Type B pancreatic cell (in vitro differentiated cells): ENCODE results near the gene RNF175. TPM values are rescaled to one million over a fixed set of nuclear protein-coding genes. Genes with fewer than 3 reads are reported as not detected.

ENCODE experiments used
- DNase-seq: peaks from one replicate; pipeline ENCODE4 v3.0.0; 2021; ENCODE audit warnings: mixed read lengths; ENCODE audit not compliant: unreplicated experiment; ENCODE audit errors: extremely low spot score
- H3K27ac Mint-ChIP-seq: 2 replicates; pipeline ENCODE4 v1.8.0; 2021; ENCODE audit warnings: mild to moderate bottlenecking, mixed read lengths
- H3K27me3 Mint-ChIP-seq: 2 replicates; pipeline ENCODE4 v1.8.0; 2021; ENCODE audit warnings: mixed read lengths
- H3K36me3 Mint-ChIP-seq: 2 replicates; pipeline ENCODE4 v1.8.0; 2021; ENCODE audit warnings: mixed read lengths
- H3K4me1 Mint-ChIP-seq: one replicate; pipeline ENCODE4 v1.8.0; 2021; ENCODE audit warnings: mixed read lengths; ENCODE audit not compliant: unreplicated experiment
- H3K4me3 Mint-ChIP-seq: 2 replicates; pipeline ENCODE4 v1.8.0; 2021; ENCODE audit warnings: mild to moderate bottlenecking, mixed read lengths
- H3K9me3 Mint-ChIP-seq: 2 replicates; pipeline ENCODE4 v1.8.0; 2021; ENCODE audit warnings: mixed read lengths
- total RNA-seq: library from RNA; stranded (reverse); gene quantifications from 2 replicates; pipeline ENCODE4 v1.2.1, GENCODE V29; 2021; ENCODE audit warnings: low replicate concordance
- TF ChIP-seq, protein P1 (sequence below): fragments of 200-600 bp; sonication (generic); conservative IDR thresholded peaks from 2 replicates; pipeline ENCODE4 v1.5.0; 2021; ENCODE audit warnings: antibody characterized with exemption, mild to moderate bottlenecking

The RNF175 gene
- total RNA-seq, 1 donor from 2014 or later = 11.3 TPM

DNA sequence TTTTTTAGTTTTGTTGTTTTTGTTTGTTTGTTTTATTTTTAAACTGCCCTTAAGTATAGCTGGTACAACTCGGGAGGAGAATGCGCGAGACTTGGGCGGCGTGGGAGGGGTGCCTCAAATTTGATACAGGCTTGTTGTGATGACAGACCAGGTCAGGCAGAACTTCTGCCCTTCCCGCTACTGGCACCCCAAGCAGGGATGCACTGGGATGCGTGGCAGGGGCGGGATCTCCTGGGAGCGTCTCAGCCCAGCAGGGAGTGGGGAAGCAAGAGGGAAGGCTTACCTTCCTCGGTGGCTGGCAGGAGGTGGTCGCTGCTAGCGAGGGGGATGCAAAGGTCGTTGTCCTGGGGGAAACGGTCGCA is 28.2 kb upstream of the RNF175 start:
- H3K27ac Mint-ChIP-seq = peak overlapping the region; percentile 17
- DNase-seq = no peak
- H3K36me3 Mint-ChIP-seq = no peaks in the 10 kb centered on the region
- no peaks in the 10 kb centered on the region for H3K9me3 Mint-ChIP-seq
- H3K4me3 Mint-ChIP-seq = peak overlapping the region; percentile 92
- TF ChIP-seq, protein P1, sequence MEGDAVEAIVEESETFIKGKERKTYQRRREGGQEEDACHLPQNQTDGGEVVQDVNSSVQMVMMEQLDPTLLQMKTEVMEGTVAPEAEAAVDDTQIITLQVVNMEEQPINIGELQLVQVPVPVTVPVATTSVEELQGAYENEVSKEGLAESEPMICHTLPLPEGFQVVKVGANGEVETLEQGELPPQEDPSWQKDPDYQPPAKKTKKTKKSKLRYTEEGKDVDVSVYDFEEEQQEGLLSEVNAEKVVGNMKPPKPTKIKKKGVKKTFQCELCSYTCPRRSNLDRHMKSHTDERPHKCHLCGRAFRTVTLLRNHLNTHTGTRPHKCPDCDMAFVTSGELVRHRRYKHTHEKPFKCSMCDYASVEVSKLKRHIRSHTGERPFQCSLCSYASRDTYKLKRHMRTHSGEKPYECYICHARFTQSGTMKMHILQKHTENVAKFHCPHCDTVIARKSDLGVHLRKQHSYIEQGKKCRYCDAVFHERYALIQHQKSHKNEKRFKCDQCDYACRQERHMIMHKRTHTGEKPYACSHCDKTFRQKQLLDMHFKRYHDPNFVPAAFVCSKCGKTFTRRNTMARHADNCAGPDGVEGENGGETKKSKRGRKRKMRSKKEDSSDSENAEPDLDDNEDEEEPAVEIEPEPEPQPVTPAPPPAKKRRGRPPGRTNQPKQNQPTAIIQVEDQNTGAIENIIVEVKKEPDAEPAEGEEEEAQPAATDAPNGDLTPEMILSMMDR = no peak
- peaks cover 52% of the 10 kb centered on the region for H3K4me1 Mint-ChIP-seq
- H3K27me3 Mint-ChIP-seq = peaks cover 71% of the 10 kb centered on the region

DNA sequence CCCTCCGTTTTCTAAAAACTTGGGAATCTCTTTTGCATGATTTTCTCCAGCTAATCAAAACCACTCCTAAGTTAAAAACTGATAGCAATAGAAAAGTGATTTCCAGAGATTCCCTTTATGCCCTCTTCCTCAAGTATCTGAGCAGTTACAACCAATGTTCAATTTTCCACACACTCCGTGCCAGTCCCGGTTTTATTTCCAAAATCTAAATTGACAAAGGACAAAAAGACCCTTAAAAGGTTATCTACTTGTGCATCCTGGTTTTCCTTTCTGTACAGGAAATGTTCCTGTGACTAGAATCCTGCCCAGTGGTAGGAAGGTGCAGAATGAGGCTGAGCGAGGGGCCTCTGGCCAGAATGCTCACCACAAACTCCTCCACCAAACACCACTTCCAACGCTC is 27.8 kb upstream of the RNF175 start:
- H3K27me3 Mint-ChIP-seq = peaks cover 67% of the 10 kb centered on the region

DNA sequence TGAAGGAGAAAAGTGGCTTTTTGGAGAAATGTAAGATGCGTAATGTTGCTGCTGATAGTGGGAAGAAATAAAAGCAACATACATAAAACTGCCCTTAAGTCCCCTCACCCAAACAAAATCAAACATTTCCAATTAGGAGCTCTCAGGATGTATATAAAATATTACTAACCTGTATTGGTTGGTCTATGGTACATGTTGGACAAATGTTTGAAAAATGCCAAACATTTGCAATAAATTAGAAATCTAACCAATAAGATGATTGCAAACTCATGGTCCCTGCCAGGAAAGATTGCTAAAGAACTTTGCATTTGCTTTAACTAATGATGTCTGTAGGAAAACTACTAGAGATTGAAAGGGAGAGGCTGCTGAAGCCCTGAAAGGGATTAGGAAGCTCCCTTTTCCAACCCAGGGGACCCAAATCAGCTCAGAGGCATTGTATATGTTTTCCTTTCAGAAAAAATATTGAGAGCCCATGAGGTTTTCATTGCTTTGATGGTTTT is 27.3 kb upstream of the RNF175 start:
- TF ChIP-seq, protein P1 = no peak
- DNase-seq = no peak
- H3K9me3 Mint-ChIP-seq = no peaks in the 10 kb centered on the region
- H3K27me3 Mint-ChIP-seq = peaks cover 62% of the 10 kb centered on the region
- peaks cover 57% of the 10 kb centered on the region for H3K4me1 Mint-ChIP-seq
- H3K4me3 Mint-ChIP-seq = peak overlapping the region; percentile 92
- no peak overlapping the region for H3K27ac Mint-ChIP-seq
- H3K36me3 Mint-ChIP-seq = no peaks in the 10 kb centered on the region

More for the DNA sequence above, 27.8 kb upstream of the RNF175 start:
- Mint-ChIP-seq H3K4me3 (peak overlapping the region; percentile 92), H3K36me3 (no peaks in the 10 kb centered on the region), H3K9me3 (no peaks in the 10 kb centered on the region), H3K4me1 (peaks cover 53% of the 10 kb centered on the region), H3K27ac (peak overlapping the region; percentile 17)
- DNase-seq = no peak
- TF ChIP-seq, protein P1 = no peak

DNA sequence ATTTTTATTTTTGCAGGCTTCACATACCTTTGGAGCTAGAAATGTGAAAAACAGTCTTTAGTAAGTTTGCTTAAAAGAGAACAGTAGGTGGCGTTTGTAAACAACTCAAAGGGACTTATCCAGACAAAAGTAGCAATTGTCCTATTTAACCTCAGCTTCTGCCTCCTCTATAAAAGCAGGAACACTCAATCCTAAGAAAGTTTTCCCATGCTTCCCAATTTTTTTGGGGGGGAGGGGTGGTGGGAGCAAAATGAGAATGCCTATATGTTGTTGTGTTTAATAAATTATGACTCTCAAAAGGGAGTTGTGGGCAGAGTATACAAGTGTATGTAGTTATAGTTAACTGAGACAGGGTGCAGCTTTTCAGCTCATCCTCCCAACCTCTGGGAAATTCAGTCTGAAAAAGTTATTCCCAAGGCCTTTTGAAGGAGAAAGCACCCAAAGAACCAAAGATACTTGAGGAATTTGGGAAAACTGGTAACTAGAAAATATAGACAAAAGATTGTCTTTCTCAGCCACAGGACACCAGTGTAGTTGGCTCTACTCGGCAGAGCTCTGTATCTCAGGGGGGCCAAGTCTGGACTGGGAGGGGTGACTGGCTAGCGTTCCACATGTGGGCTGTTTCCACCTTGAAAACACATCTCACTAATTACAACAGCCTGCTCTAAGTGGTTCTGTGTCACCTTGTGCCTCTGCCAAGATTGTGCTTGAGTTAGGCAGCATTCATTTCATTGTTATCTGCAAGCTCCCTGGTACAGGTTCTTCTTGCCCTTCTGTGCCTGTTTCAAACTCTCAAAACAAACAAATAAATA is 26.3 kb upstream of the RNF175 start:
- no peak for DNase-seq
- TF ChIP-seq, protein P1 = peak; percentile 68
- Mint-ChIP-seq H3K9me3 (no peaks in the 10 kb centered on the region), H3K36me3 (no peaks in the 10 kb centered on the region), H3K4me1 (peaks cover 57% of the 10 kb centered on the region), H3K27me3 (peaks cover 52% of the 10 kb centered on the region), H3K4me3 (peak overlapping the region; percentile 92), H3K27ac (no peak overlapping the region)

DNA sequence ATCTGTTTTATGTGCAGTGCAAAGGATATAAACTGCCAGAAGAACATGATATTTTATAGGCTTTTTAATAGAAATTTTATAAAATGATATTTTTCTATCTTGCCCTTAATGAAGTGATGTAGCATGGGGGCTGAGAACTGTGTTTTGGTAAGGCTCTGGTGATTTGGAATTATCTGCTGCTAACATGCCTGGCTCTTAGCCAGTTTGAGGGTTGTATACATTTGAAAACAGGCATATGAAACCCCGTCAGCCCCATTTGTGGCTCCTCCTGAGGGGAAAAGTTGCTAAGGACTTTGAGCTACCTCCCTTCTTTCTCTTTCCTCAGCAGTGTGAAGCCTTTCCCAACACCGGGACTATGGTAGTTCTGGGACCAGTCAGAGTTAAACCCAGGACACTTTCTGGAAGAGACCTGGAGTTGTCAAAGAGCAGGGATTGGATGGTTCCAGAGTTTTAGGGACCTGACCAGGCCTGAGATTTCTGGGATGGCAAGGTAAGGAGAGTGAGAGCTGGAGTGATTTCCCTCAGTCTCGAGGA is 24.4 kb upstream of the RNF175 start:
- no peak overlapping the region for H3K27ac Mint-ChIP-seq
- H3K4me3 Mint-ChIP-seq = no peak overlapping the region
- H3K9me3 Mint-ChIP-seq = no peaks in the 10 kb centered on the region
- TF ChIP-seq, protein P1 = no peak
- peaks cover 45% of the 10 kb centered on the region for H3K4me1 Mint-ChIP-seq
- H3K36me3 Mint-ChIP-seq = no peaks in the 10 kb centered on the region
- DNase-seq = no peak
- H3K27me3 Mint-ChIP-seq = peaks cover 36% of the 10 kb centered on the region
